Hepatocyte (in vitro differentiated cells): ENCODE data around the gene UMAD1. TPM values are rescaled to one million over a fixed set of nuclear protein-coding genes. Genes with fewer than 3 reads are reported as not detected.

Experiments
- DNase-seq: peaks from one replicate; pipeline ENCODE4 v3.0.0-alpha.2; 2016; ENCODE audit warnings: low spot score
- H2AFZ ChIP-seq: fragments of 200-600 bp; sonication (generic); 2 replicates; pipeline ENCODE4 v1.6.0; 2016; ENCODE audit warnings: antibody characterized with exemption, mild to moderate bottlenecking
- H3K27ac ChIP-seq: fragments of 200-600 bp; sonication (generic); 2 replicates; pipeline ENCODE4 v1.5.1; 2016; ENCODE audit warnings: mild to moderate bottlenecking
- H3K27me3 ChIP-seq: fragments of 200-600 bp; sonication (generic); 2 replicates; pipeline ENCODE4 v1.6.1; 2016
- H3K36me3 ChIP-seq: fragments of 200-600 bp; sonication (generic); replicated peaks from 2 replicates; pipeline ENCODE4 v1.5.1; 2016; ENCODE audit warnings: low read depth; ENCODE audit not compliant: insufficient read depth
- H3K4me1 ChIP-seq: fragments of 200-600 bp; sonication (generic); 2 replicates; pipeline ENCODE4 v1.5.1; 2016; ENCODE audit warnings: mild to moderate bottlenecking, moderate library complexity; ENCODE audit not compliant: insufficient read depth
- H3K4me2 ChIP-seq: fragments of 200-600 bp; sonication (generic); 2 replicates; pipeline ENCODE4 v1.6.0; 2016
- H3K4me3 ChIP-seq: fragments of 200-600 bp; sonication (generic); 2 replicates; pipeline ENCODE4 v1.5.1; 2016; ENCODE audit warnings: mild to moderate bottlenecking
- H3K79me2 ChIP-seq: fragments of 200-600 bp; sonication (generic); 2 replicates; pipeline ENCODE4 v1.6.0; 2017; ENCODE audit warnings: mild to moderate bottlenecking
- H3K9me2 ChIP-seq: fragments of 200-600 bp; sonication (generic); replicated peaks from 2 replicates; pipeline ENCODE4 v1.6.0; 2017; ENCODE audit warnings: mild to moderate bottlenecking; ENCODE audit not compliant: insufficient read depth
- H3K9me3 ChIP-seq: fragments of 200-600 bp; sonication (generic); 2 replicates; pipeline ENCODE4 v1.5.1; 2016; ENCODE audit warnings: low read depth, mild to moderate bottlenecking
- H4K20me1 ChIP-seq: fragments of 200-600 bp; sonication (generic); 2 replicates; pipeline ENCODE4 v1.6.0; 2016; ENCODE audit warnings: mild to moderate bottlenecking; ENCODE audit not compliant: insufficient read depth, poor library complexity, severe bottlenecking
- CTCF ChIP-seq: fragments of 200-600 bp; sonication (generic); IDR thresholded peaks from 2 replicates; pipeline ENCODE4 v1.5.1; 2016; ENCODE audit warnings: antibody characterized with exemption, mild to moderate bottlenecking; ENCODE audit not compliant: poor library complexity
- EZH2 ChIP-seq: fragments of 200-600 bp; sonication (generic); IDR thresholded peaks from 2 replicates; pipeline ENCODE4 v1.6.1; 2016; ENCODE audit warnings: antibody characterized with exemption, mild to moderate bottlenecking, borderline replicate concordance
- EZH2phosphoT487 ChIP-seq: fragments of 200-600 bp; sonication (generic); IDR thresholded peaks from one replicate; pipeline ENCODE4 v1.6.1; 2018; ENCODE audit warnings: antibody characterized with exemption, mild to moderate bottlenecking, low read depth, moderate library complexity; ENCODE audit not compliant: unreplicated experiment, severe bottlenecking
- WGBS: methylation state at CpG from one replicate; pipeline ENCODE4 v1.1.6; 2016; ENCODE audit warnings: low lambda C conversion rate; ENCODE audit errors: missing lambda C conversion rate; 5-methylcytosine and 5-hydroxymethylcytosine counted together
- polyA plus RNA-seq: library from polyadenylated mRNA; unstranded; fragments of >200 nt; fragmentation: Nextera tagmentation; extraction: Ambion mirVana; gene quantifications from 2 replicates; pipeline ENCODE4 v1.2.1, GENCODE V29; 2016
- total RNA-seq: library from RNA; depleted of rRNA; stranded (reverse); fragments of >200 nt; gene quantifications from 2 replicates; pipeline ENCODE4 v1.2.3, GENCODE V29; 2014

Gene UMAD1
- total and polyA plus RNA-seq, 2 experiments from 2014 or later = 15.7 to 29.0 TPM

GRCh38 chr7:7764520-7765396, 124.2 kb downstream of the UMAD1 start:
- H4K20me1 ChIP-seq = no peaks in the 10 kb centered on the region
- H3K27ac ChIP-seq = no peak overlapping the region
- H3K79me2 ChIP-seq = no peaks in the 10 kb centered on the region

GRCh38 chr7:7765422-7765821, 124.9 kb downstream of the UMAD1 start:
- no peak overlapping the region for H2AFZ ChIP-seq

More at GRCh38 chr7:7764520-7765396, 124.2 kb downstream of the UMAD1 start:
- H3K36me3 ChIP-seq = no peaks in the 10 kb centered on the region
- 93% methylated on average over 3 of the region's 3 CpGs for WGBS
- H3K4me3 ChIP-seq = no peak overlapping the region
- no peaks in the 10 kb centered on the region for H3K9me2 ChIP-seq
- TF ChIP-seq EZH2phosphoT487 (no peak), CTCF (peak; percentile 8)
- no peak overlapping the region for H3K4me2 ChIP-seq
- no peak overlapping the region for H2AFZ ChIP-seq
- H3K9me3 ChIP-seq = no peaks in the 10 kb centered on the region
- no peaks in the 10 kb centered on the region for H3K27me3 ChIP-seq
- H3K4me1 ChIP-seq = peaks cover 8% of the 10 kb centered on the region
- no peak for DNase-seq

GRCh38 chr7:7766671-7767070, 126.1 kb downstream of the UMAD1 start:
- no peaks in the 10 kb centered on the region for H3K27me3 ChIP-seq
- no peaks in the 10 kb centered on the region for H3K9me2 ChIP-seq
- H2AFZ ChIP-seq = no peak overlapping the region
- TF ChIP-seq EZH2phosphoT487 = no peak
- no peak for TF ChIP-seq CTCF
- no peak for TF ChIP-seq EZH2
- no peaks in the 10 kb centered on the region for H3K79me2 ChIP-seq
- peaks cover 8% of the 10 kb centered on the region for H3K4me1 ChIP-seq
- no peaks in the 10 kb centered on the region for H3K9me3 ChIP-seq
- H4K20me1 ChIP-seq = no peaks in the 10 kb centered on the region
- H3K4me2 ChIP-seq = no peak overlapping the region
- no peak for DNase-seq
- no peak overlapping the region for H3K4me3 ChIP-seq
- H3K36me3 ChIP-seq = no peaks in the 10 kb centered on the region
- no peak overlapping the region for H3K27ac ChIP-seq

More at GRCh38 chr7:7765422-7765821, 124.9 kb downstream of the UMAD1 start:
- Histone ChIP-seq H3K9me2 (no peaks in the 10 kb centered on the region), H3K27ac (no peak overlapping the region), H3K4me1 (peaks cover 8% of the 10 kb centered on the region), H3K4me2 (no peak overlapping the region), H3K9me3 (no peaks in the 10 kb centered on the region), H3K27me3 (no peaks in the 10 kb centered on the region), H3K4me3 (no peak overlapping the region), H3K36me3 (no peaks in the 10 kb centered on the region), H4K20me1 (no peaks in the 10 kb centered on the region), H3K79me2 (no peaks in the 10 kb centered on the region)
- DNase-seq = no peak
- no peak for TF ChIP-seq EZH2
- TF ChIP-seq EZH2phosphoT487 = no peak
- TF ChIP-seq CTCF = no peak
